GM21529 (cell line): ENCODE measurements around the gene ARL13B.

ENCODE experiments used
- ATAC-seq: cut with Tn5 transposase; IDR thresholded peaks from one replicate; pipeline ENCODE4 v1.9.1; 2021; ENCODE audit not compliant: unreplicated experiment

ARL13B gene

DNA sequence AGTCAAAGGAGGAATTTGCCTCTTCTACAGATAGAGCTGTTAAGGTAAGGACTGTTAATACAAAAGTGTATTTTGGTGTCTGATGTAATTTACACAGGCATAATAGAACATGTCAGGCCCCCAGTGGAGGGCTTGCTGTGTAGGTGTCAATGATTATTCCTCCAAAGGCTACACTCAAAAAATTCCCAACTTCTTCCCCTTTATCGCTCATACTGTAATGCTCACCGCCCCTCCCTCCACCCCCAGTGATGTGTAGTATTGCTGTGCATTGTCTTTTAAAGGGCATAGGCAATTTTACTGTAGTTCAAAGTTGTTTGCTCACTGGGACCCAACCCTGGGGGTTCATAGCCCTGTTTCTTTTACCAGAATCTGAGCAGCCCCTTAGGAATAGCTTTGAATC, 115.2 kb downstream of the ARL13B start:
- no peak for ATAC-seq

DNA sequence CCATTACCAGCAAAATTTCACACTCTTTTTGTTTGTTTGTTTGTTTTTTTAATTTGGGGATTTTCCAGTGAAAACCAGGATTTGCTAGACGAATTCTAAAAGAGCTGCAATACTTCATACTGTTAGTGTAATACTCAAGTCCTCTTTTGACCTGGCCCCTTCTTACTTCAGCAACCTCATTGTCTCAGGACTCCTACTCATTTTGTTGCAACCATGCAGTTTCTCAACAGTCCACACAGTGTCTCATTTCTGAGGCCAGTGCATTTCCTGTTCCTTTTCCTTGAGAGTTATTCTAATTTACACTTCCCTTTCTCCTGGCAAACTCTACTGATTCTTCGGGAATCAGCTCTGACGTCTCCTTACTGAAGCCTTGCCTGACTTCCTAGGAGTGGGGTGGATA, 118.5 kb downstream of the ARL13B start:
- ATAC-seq = no peak

GRCh38 chr3:94099311-94099710, 119.4 kb downstream of the ARL13B start:
- ATAC-seq = no peak

DNA sequence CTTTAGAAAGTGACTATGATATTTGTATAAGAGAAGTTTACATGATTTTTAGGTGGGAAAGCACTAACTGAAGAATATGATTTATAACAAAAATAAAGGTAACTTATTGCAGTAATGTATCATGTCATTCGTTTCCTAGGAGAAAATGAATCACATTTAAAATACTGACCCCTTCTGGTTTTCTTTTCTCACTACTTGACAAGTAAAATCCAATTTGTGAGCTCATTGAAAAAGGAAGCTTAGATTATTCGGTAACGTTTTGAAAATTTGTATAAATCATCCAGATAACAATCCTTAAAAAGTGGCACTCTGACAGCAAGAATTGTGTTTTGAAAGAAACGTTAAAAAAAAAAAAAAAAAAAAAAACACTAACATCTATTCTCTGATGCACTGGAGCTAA, 121.9 kb downstream of the ARL13B start:
- no peak for ATAC-seq
